Panc1 (cell line): ENCODE measurements around the gene MAP7D3. TPM values are rescaled to one million over a fixed set of nuclear protein-coding genes. Genes with fewer than 3 reads are reported as not detected.
A peak's percentile ranks its signal among the peaks of the same experiment; 100 is the strongest.

Experiments used
- ATAC-seq: fragments of 200-7000 bp; cut with Tn5 transposase; 2 replicates; pipeline ENCODE4 v1.9.1; 2020; ENCODE audit warnings: mild to moderate bottlenecking, moderate library complexity
- BruUV-seq: library from RNA; stranded (reverse); fragments of 400-500 nt; replicated peaks from 2 replicates; lab custom pipeline; 2021; lab: Mats Ljungman, UMichigan
- CTCF ChIA-PET: fragments of 300-600 bp; sonication (Branson Sonifier 250); formaldehyde crosslinking; loops from one replicate; lab custom pipeline; 2022; ENCODE audit warnings: antibody characterized with exemption; lab: Charles Lee
- POLR2A ChIA-PET: fragments of 300-600 bp; sonication (Branson Sonifier 250); formaldehyde crosslinking; loops from one replicate; lab custom pipeline; 2022; ENCODE audit warnings: antibody characterized with exemption; lab: Charles Lee
- DNase-seq: peaks from one replicate; pipeline ENCODE4 v3.0.0-alpha.2; 2010; ENCODE audit warnings: low read depth, low spot score
- H3K27ac ChIP-seq: 2 replicates; pipeline ENCODE4 v1.5.1; 2011; ENCODE audit warnings: mild to moderate bottlenecking, low read length, inconsistent platforms
- H3K27me3 ChIP-seq: fragments of 200-500 bp; sonication (Bioruptor generic); 2 replicates; pipeline ENCODE4 v1.6.0; 2014; ENCODE audit warnings: low read length, inconsistent platforms; ENCODE audit not compliant: control insufficient read depth, insufficient read depth
- H3K36me3 ChIP-seq: fragments of 200-500 bp; sonication (Bioruptor generic); 2 replicates; pipeline ENCODE4 v1.5.1; 2014; ENCODE audit warnings: inconsistent platforms, mild to moderate bottlenecking, low read length, moderate library complexity; ENCODE audit not compliant: control insufficient read depth, insufficient read depth
- H3K4me1 ChIP-seq: 2 replicates; pipeline ENCODE4 v1.5.1; 2011; ENCODE audit warnings: inconsistent platforms, mild to moderate bottlenecking, low read length, moderate library complexity; ENCODE audit not compliant: control insufficient read depth, insufficient read depth
- H3K4me3 ChIP-seq, 2 experiments: 2 replicates each; pipeline ENCODE4 v1.5.1; 2011 to 2012; ENCODE audit warnings: low read depth in 2 of 2, low read length in 2 of 2, mild to moderate bottlenecking in 2 of 2, inconsistent platforms in 1 of 2, moderate library complexity in 1 of 2
- H3K9me3 ChIP-seq: fragments of 200-500 bp; sonication (Bioruptor generic); 2 replicates; pipeline ENCODE4 v1.5.1; 2014; ENCODE audit warnings: low read depth, mild to moderate bottlenecking, inconsistent platforms, low read length, moderate library complexity; ENCODE audit not compliant: control insufficient read depth, insufficient read depth
- CTCF ChIP-seq: fragments of 450-650 bp; IDR thresholded peaks from 2 replicates; pipeline ENCODE4 v1.5.1; 2017; ENCODE audit warnings: mild to moderate bottlenecking
- POLR2AphosphoS5 ChIP-seq: IDR thresholded peaks from 2 replicates; pipeline ENCODE4 v1.6.1; 2012; ENCODE audit warnings: mild to moderate bottlenecking, low read depth, low read length, moderate library complexity
- REST ChIP-seq, 2 experiments: IDR thresholded peaks; 2 replicates each; pipeline ENCODE4 v1.6.1; 2011 to 2012; ENCODE audit warnings: low read depth in 2 of 2, control low read depth in 1 of 2, low read length in 1 of 2, mild to moderate bottlenecking in 1 of 2, moderate library complexity in 1 of 2; ENCODE audit not compliant: insufficient read depth in 1 of 2
- SIN3A ChIP-seq: IDR thresholded peaks from 2 replicates; pipeline ENCODE4 v1.6.1; 2012; ENCODE audit warnings: low read depth, mild to moderate bottlenecking, low read length, moderate library complexity, borderline replicate concordance; ENCODE audit not compliant: insufficient read depth
- TCF7L2 ChIP-seq: IDR thresholded peaks from 2 replicates; pipeline ENCODE4 v1.6.1; 2011; ENCODE audit warnings: mild to moderate bottlenecking, low read depth, low read length, inconsistent platforms
- in situ Hi-C: cut with HindIII; loops from 2 replicates; pipeline ENCODE4 v1.10.0; 2016; ENCODE audit warnings: low sequenced_read_pairs, low pct_unique_long_range_greater_than_20kb
- intact Hi-C: fragments of 100-400 bp; cut with micrococcal nuclease; formaldehyde crosslinking; loops from one replicate; pipeline ENCODE4 v1.10.0; 2022; ENCODE audit not compliant: unreplicated experiment
- total RNA-seq: library from RNA; stranded (reverse); gene quantifications from one replicate; pipeline ENCODE4 v1.2.1, GENCODE V29; 2021; ENCODE audit not compliant: unreplicated experiment

MAP7D3 gene
- total RNA-seq, 1 experiment from 2014 or later = 23.3 TPM

GRCh38 chrX:136209751-136210150 lies 41.4 kb downstream of the MAP7D3 start:
- no peak overlapping the region for H3K4me3 ChIP-seq
- POLR2A ChIA-PET = no interaction called here
- BruUV-seq = no TSS peak

GRCh38 chrX:136209016-136209738 lies 42.0 kb downstream of the MAP7D3 start:
- Histone ChIP-seq H3K4me3 (no peak overlapping the region), H3K4me1 (no peaks in the 10 kb centered on the region), H3K9me3 (no peaks in the 10 kb centered on the region), H3K27ac (no peak overlapping the region), H3K27me3 (no peaks in the 10 kb centered on the region), H3K36me3 (no peaks in the 10 kb centered on the region)
- intact Hi-C loops = no loop called here
- BruUV-seq = no TSS peak
- in situ Hi-C loops = no loop called here
- DNase-seq (no peak), ATAC-seq (peak; percentile 74)
- TF ChIP-seq REST (IDR thresholded peaks at IDR 0.05; ENCODE audit: insufficient read depth in 1 of 2, low read depth in 2 of 2, low read length in 1 of 2) (no peak), CTCF (peak; percentile 79)
- CTCF ChIA-PET = interaction anchor here (0.6 to 3.0 kb wide), 5 partner anchors 43 to 1184 kb away, joined by 3 to 12 read pairs (median 5); no protein-coding TSS in a partner anchor
- POLR2A ChIA-PET = no interaction called here

More at GRCh38 chrX:136209751-136210150, 41.4 kb downstream of the MAP7D3 start:
- CTCF ChIA-PET = interaction anchor here (0.9 to 3.0 kb wide), 2 partner anchors 44 to 181 kb away, joined by 4 to 12 read pairs; no protein-coding TSS in a partner anchor
- intact Hi-C loops = loop anchor here (10.0 kb wide), 1 partner anchor 55 kb away; no protein-coding TSS in a partner anchor
- DNase-seq = no peak
- in situ Hi-C loops = no loop called here
- H3K9me3 ChIP-seq = no peaks in the 10 kb centered on the region
- no peaks in the 10 kb centered on the region for H3K36me3 ChIP-seq
- H3K27ac ChIP-seq = no peak overlapping the region
- no peaks in the 10 kb centered on the region for H3K4me1 ChIP-seq
- no peak for ATAC-seq
- TF ChIP-seq REST (IDR thresholded peaks at IDR 0.05; ENCODE audit: insufficient read depth in 1 of 2, low read depth in 2 of 2, low read length in 1 of 2) (no peak), SIN3A (no peak), CTCF (no peak), TCF7L2 (no peak), POLR2AphosphoS5 (no peak)
- H3K27me3 ChIP-seq = no peaks in the 10 kb centered on the region
